ENCODE measurements around the gene NUDT7.
A peak's percentile ranks its signal among the peaks of the same experiment; 100 is the strongest.

Gene NUDT7

GRCh38 chr16:77781091-77781490 lies 58.8 kb downstream of the NUDT7 start:
- no peak for DNase-seq

DNA sequence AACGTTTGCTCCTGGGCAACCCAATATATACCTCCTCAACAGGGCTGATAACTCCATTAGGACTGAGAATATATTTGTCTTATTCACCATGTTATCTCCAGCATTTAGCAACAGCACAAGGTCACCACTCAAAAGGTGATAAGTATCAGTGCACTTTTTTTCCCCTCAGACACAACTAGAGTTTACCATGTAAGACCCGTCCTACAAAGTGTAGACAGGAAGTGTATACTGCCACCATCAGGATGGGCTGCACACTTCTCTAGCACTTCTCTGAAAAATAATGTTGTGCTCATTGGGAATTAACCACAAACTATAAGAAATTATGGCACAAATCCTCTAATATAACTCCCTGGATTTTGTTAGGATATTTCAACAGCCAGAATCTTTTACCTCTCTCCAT lies 60.4 kb downstream of the NUDT7 start:
- no peak for DNase-seq

GRCh38 chr16:77784441-77785372 lies 62.4 kb downstream of the NUDT7 start:
- no peak for DNase-seq

DNA sequence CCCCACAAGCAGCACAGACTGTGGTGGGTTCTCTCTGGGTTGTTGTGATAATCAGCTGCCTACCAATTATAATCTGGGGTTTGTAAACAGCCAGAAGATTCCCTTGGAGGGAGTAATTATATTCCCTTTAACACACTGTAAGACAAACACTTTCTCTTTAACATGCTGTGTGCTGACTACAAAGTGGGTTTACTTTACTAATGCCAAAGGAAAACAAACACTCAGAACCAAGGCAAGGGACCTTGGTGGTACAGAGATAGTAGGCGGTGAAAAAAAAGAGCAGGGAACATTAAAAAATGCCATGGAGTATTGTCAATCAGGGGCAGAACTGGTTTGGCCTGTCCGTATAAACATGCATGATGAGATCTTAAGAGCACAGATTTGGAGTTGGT lies 63.1 kb downstream of the NUDT7 start:
- DNase-seq, result no peak

- no peak for DNase-seq
Observed at GRCh38 chr16:77786186-77786847, 64.0 kb downstream of the NUDT7 start.

GRCh38 chr16:77787452-77787851 lies 65.1 kb downstream of the NUDT7 start:
- no peak for DNase-seq

DNA sequence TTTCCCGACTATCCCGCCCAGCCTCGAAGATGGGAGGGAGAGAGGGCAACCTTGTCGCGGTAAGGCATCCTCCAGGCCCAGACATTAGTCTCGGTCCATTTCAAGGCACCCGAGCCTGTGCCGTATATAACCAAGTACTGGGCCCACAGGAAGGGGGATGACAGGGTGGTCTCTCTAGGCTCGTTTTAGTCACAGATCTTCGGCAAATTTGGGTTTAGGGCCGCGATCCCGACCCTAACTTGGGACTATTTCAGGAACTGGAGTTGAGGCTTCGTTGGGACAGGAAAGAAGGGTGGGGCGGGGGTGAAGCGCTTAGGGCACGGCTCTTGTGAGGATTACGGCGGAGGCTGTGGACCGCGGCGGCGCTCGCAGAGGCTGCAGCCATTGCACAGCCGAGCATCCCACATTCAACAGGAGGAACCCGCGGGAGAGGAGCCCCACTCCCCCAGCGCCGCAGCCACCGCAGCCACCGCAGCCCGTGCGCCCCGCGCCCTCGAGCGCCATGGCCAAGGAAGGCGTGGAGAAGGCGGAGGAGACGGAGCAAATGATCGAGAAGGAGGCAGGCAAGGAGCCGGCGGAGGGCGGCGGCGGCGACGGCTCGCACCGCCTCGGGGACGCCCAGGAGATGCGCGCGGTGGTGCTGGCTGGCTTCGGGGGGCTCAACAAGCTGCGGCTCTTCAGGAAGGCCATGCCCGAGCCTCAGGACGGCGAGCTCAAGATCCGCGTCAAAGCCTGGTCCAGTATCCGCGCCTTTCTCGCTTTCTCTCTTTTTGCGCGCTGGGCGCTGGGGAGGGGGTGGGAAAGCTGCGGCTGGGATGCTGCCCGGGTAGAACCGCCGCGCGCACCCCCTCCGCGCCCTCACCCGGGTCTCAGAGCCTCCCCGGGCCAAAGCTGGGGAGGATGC lies 66.1 kb downstream of the NUDT7 start, which contains the start of gene VAT1L:
Gene VAT1L (plus strand): TSS at position 384 of the 904 bp plus-strand sequence. CDS start 119 bp downstream, at position 503.
- peak in 13 of 14 donors; percentile 12 to 90 (median 56) for DNase-seq

- DNase-seq, result peak in 2 of 14 donors; percentile 2 to 35
Observed at GRCh38 chr16:77789085-77790008, 67.0 kb downstream of the NUDT7 start.

DNA sequence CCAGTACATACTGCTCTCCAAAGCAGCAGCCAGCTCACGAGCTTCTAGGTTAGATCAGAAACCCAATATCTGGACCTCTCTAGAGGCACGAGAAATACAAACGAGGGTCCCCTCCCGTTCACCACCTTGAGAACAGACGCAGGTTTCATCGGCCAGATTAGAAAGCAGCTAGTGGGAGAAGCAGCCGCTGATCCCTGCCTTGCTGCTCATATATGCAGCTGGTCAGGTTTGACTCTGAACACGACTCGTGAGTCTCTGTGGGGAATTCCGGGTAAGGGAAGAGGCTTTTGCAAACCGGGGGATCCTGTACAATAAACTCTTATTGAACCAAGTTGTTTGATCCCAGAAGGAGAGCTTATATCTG lies 67.7 kb downstream of the NUDT7 start:
- DNase-seq, result peak in 1 of 14 donors; percentile 15

DNA sequence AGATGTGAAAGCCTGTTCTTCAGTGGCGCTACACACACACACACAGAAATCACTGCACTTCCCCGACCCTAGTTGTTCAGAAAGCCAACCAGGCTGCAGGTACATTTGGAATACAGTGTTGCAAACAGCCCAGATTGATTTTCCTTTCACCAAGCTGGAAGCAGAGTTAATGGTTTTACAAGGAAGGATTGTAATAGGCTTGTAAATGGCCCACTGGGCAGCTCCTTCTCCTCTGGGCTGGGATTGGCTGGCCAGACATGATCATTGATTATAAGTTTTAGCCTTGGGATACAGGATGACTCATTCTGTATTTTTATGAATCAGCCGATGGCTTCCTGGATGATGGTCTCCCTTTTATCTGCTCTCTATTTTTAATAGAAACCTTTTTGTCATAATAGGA lies 68.6 kb downstream of the NUDT7 start:
- peak in 1 of 14 donors; percentile 16 for DNase-seq

Data from C1 segment of cervical spinal cord (tissue), 14 donors.